T-helper 17 cell (primary cell): ENCODE data around the gene CSNK1G1. TPM values are rescaled to one million over a fixed set of nuclear protein-coding genes. Genes with fewer than 3 reads are reported as not detected.
"Not testable (repeated sequence)": the region's sequence is repeated elsewhere in the genome, so short reads cannot be mapped to it uniquely, and the experiment has no call there.

Source experiments
- ATAC-seq: fragments of 150-1000 bp; cut with Tn5 transposase; 2 replicates; pipeline ENCODE4 v1.10.0; 2021; ENCODE audit warnings: mild to moderate bottlenecking, moderate library complexity
- DNase-seq, 3 donors: peaks; one replicate each; pipeline versions ENCODE4 v3.0.0 to v3.0.0-alpha.2; 2020 to 2021
- H3K9me3 ChIP-seq: one replicate; pipeline ENCODE4 v1.7.0; 2013; ENCODE audit warnings: low read length, mild to moderate bottlenecking; ENCODE audit not compliant: control insufficient read depth, poor library complexity, severe bottlenecking
- H3K27ac Mint-ChIP-seq: one replicate; pipeline ENCODE4 v1.8.0; 2022; ENCODE audit warnings: mild to moderate bottlenecking, moderate library complexity, mixed read lengths
- H3K27me3 Mint-ChIP-seq: one replicate; pipeline ENCODE4 v1.8.0; 2022; ENCODE audit warnings: mixed read lengths
- H3K36me3 Mint-ChIP-seq: one replicate; pipeline ENCODE4 v1.8.0; 2022; ENCODE audit warnings: low read depth, mixed read lengths
- H3K4me1 Mint-ChIP-seq: one replicate; pipeline ENCODE4 v1.8.0; 2022; ENCODE audit warnings: mild to moderate bottlenecking, mixed read lengths
- H3K4me3 Mint-ChIP-seq: one replicate; pipeline ENCODE4 v1.8.0; 2022; ENCODE audit warnings: mild to moderate bottlenecking, moderate library complexity, mixed read lengths
- total RNA-seq, 4 donors: library from RNA in 2 of 4; stranded (reverse) in 2 of 4; gene quantifications; one replicate each; pipeline ENCODE4 v1.2.3 and lab custom pipeline; 2022 to 2026

CSNK1G1 gene
- total RNA-seq, result 10 to 100 TPM; 23.2 to 25.5 TPM
- 36.6 to 52.1 reads per million in 2 donors for total RNA-seq (lab: John Stamatoyannopoulos, UW)

- H3K27ac Mint-ChIP-seq, result peak within 1 kb of the TSS; percentile 91
Measured at GRCh38 chr15:64355944-64356709, at the start of gene CSNK1G1. Gene CSNK1G1, minus strand, starts transcription at chr15:64356173. Its CDS starts 55,674 bp downstream, at chr15:64300499.

DNA sequence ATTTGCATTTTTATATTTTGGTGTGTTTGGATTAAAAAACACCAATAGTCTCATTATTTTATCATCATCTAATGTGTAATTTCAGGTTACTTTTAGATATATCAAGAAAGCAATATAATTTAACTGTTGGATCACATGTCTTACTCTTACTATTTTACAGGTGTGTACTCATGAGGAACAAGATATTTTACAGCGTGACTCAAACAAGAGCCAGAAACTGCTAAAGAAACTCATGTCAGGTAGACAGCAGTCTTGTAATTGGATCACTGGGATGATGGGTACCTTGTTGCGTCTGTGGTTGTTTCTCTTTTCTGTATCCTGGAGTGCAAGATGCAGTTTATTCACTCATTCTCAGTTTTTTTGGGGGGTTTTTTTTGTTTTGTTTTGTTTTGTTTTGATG, 44.6 kb upstream of the CSNK1G1 start:
- H3K36me3 Mint-ChIP-seq, result peaks cover 5% of the 10 kb centered on the region
- no peak for ATAC-seq

More at GRCh38 chr15:64355944-64356709, at the start of gene CSNK1G1:
- H3K4me1 Mint-ChIP-seq, result peaks cover 15% of the 10 kb centered on the region
- H3K36me3 Mint-ChIP-seq, result no peaks in the 10 kb centered on the region
- peak; percentile 82 to 90 (median 88) for DNase-seq
- H3K4me3 Mint-ChIP-seq, result peak within 1 kb of the TSS; percentile 95
- H3K27me3 Mint-ChIP-seq, result no peaks in the 10 kb centered on the region
- peak; percentile 99 for ATAC-seq
- H3K9me3 ChIP-seq, result no peaks in the 10 kb centered on the region

DNA sequence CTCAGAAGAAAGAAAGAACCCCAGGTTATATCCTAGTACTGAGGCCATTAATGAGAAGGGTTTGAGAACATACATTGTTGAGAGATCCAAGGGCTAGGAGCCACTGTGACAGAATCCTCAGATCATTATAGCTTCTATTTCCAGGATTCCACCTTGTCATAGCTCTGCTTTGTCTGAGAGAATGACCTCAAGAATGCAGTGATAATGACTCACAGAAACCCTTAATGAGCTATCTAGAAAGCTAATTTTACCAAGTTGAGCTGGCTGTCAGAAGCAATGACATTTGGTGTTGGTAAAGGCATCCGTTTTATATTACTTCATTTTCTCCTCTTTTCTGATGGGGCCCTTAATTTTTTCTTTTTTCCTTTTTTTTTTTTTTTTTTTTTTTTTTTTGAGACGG, 42.6 kb upstream of the CSNK1G1 start:
- no peak overlapping the region for H3K27ac Mint-ChIP-seq
- H3K36me3 Mint-ChIP-seq, result peaks cover 5% of the 10 kb centered on the region
- ATAC-seq (no peak), DNase-seq (no peak)
- H3K27me3 Mint-ChIP-seq, result no peaks in the 10 kb centered on the region
- H3K9me3 ChIP-seq, result no peaks in the 10 kb centered on the region
- H3K4me3 Mint-ChIP-seq, result no peak overlapping the region
- H3K4me1 Mint-ChIP-seq, result peaks cover 2% of the 10 kb centered on the region

More for the DNA sequence above, 44.6 kb upstream of the CSNK1G1 start:
- Mint-ChIP-seq H3K27ac (no peak overlapping the region), H3K4me3 (no peak overlapping the region), H3K27me3 (no peaks in the 10 kb centered on the region), H3K4me1 (peaks cover 2% of the 10 kb centered on the region)
- DNase-seq, result no peak
- H3K9me3 ChIP-seq, result no peaks in the 10 kb centered on the region

DNA sequence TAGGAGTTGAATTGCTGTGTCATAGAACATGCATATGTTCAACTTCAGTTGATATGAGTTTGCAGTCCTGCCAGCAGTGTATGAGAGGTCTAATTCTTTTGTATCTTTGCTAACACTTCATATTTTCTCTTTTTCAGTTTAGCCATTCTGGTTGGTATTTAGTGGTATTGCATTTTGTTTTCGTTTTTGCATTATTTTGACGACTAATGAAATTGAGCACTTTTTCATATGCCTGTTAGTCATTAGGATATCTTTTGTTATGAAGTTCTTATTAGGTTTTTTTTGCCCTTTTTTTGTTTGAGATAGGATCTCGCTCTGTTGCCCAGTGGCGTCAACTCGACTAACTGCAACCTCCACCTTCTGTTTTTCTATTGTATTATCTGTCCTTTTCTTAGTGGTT, 40.8 kb upstream of the CSNK1G1 start:
- Mint-ChIP-seq H3K36me3 (peaks cover 5% of the 10 kb centered on the region), H3K27ac (no peak overlapping the region)

GRCh38 chr15:64392471-64392870, 36.5 kb upstream of the CSNK1G1 start:
- not testable (repeated sequence) for H3K27me3 Mint-ChIP-seq, H3K27ac Mint-ChIP-seq, H3K9me3 ChIP-seq, DNase-seq, H3K36me3 Mint-ChIP-seq, ATAC-seq, H3K4me3 Mint-ChIP-seq
- H3K4me1 Mint-ChIP-seq, result peaks cover 13% of the 10 kb centered on the region

More for the DNA sequence above, 40.8 kb upstream of the CSNK1G1 start:
- H3K9me3 ChIP-seq, result no peaks in the 10 kb centered on the region
- H3K27me3 Mint-ChIP-seq, result no peaks in the 10 kb centered on the region
- ATAC-seq, result no peak
- no peak overlapping the region for H3K4me3 Mint-ChIP-seq
- DNase-seq, result no peak
- H3K4me1 Mint-ChIP-seq, result peaks cover 2% of the 10 kb centered on the region

GRCh38 chr15:64389036-64389435, 33.1 kb upstream of the CSNK1G1 start:
- no peaks in the 10 kb centered on the region for H3K27me3 Mint-ChIP-seq
- peak overlapping the region; percentile 92 for H3K27ac Mint-ChIP-seq
- no peaks in the 10 kb centered on the region for H3K9me3 ChIP-seq
- H3K4me1 Mint-ChIP-seq, result peaks cover 14% of the 10 kb centered on the region
- peaks cover 4% of the 10 kb centered on the region for H3K36me3 Mint-ChIP-seq
- ATAC-seq, result no peak
- peak overlapping the region; percentile 96 for H3K4me3 Mint-ChIP-seq
- DNase-seq, result no peak

DNA sequence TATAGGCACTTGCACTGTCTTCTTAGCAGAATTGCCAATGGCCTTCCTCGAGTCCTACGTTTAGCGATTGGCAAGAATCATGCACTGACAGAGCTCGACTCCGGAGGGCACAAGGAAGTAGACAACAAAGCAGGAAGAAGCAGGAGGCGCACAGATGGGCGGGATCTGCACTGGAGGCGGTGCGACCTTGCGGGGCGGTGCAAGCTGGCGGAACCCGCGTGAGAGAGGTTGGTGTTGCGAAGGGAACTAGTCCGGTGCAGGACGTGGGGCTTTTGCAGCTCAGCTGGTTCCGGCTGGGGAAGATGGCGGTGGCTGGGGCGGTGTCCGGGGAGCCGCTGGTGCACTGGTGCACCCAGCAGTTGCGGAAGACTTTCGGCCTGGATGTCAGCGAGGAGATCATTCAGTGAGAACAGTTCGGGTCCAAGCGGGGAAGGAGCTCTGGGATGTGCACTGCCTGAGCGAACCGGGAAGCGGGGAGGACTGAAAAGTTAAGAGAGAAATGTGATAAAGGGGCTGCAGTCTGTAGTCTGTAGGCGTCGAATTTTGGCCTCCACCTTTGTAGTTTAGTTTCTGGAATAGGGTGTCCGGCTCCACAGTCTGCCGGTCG, 31.7 kb upstream of the CSNK1G1 start, which contains the start of gene TRIP4:
Gene TRIP4 (plus strand): TSS at position 275 of the 607 bp plus-strand sequence. CDS start 28 bp downstream, at position 303.
- DNase-seq, result peak; percentile 88 to 96 (median 95)
- ATAC-seq, result peak; percentile 99
- H3K27me3 Mint-ChIP-seq, result no peaks in the 10 kb centered on the region
- H3K4me3 Mint-ChIP-seq, result peak within 1 kb of the TSS; percentile 96
- peak within 1 kb of the TSS; percentile 92 for H3K27ac Mint-ChIP-seq
- H3K4me1 Mint-ChIP-seq, result peaks cover 14% of the 10 kb centered on the region
- H3K9me3 ChIP-seq, result no peaks in the 10 kb centered on the region
- H3K36me3 Mint-ChIP-seq, result peaks cover 4% of the 10 kb centered on the region

GRCh38 chr15:64386291-64386690, 30.3 kb upstream of the CSNK1G1 start:
- H3K9me3 ChIP-seq, result no peaks in the 10 kb centered on the region
- ATAC-seq (no peak), DNase-seq (no peak)
- H3K36me3 Mint-ChIP-seq, result peaks cover 4% of the 10 kb centered on the region
- H3K27me3 Mint-ChIP-seq, result no peaks in the 10 kb centered on the region
- H3K4me1 Mint-ChIP-seq, result peaks cover 20% of the 10 kb centered on the region
- H3K4me3 Mint-ChIP-seq, result no peak overlapping the region
- H3K27ac Mint-ChIP-seq, result no peak overlapping the region

GRCh38 chr15:64383760-64384159, 27.8 kb upstream of the CSNK1G1 start:
- ATAC-seq (no peak), DNase-seq (no peak)
- H3K9me3 ChIP-seq, result no peaks in the 10 kb centered on the region
- Mint-ChIP-seq H3K27me3 (no peaks in the 10 kb centered on the region), H3K4me3 (no peak overlapping the region), H3K27ac (no peak overlapping the region), H3K36me3 (peaks cover 4% of the 10 kb centered on the region), H3K4me1 (peaks cover 24% of the 10 kb centered on the region)

DNA sequence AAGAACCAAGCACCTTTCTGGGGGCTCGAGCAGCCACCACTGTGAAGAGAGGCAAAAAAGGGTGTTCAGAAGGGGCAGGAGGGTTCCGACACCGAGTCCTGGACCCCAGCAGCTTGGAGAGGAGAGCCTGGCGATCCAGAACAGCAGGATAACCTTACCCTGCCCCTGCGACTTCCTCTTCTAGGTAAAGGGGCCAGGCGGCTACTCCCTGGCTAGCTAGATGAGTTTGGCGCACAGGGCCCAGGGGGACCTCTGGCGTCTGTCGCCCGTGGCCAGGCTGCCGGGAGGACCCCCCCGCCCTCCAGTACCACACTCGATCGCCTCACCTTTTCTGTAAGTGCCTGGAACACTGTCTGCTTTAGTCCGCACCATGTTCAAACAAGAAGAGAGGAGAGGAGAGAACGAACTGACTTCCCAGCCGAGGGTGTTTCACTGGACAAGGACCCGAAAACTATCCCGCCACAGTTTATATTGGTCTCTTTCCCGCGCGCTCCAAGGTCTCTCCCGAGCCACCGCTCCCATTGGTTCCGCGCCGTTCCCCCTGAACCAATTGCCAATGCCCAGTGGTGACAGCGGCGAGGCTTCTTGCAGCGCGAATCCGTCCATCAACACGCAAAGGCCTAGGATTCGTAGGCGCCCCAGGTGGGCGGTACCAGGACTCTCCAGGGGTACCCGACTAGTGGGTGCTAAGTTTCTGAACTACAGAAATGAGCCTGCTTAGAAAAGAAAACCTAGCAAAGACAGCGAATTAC, 25.2 kb upstream of the CSNK1G1 start, which contains the start of gene PCLAF:
Gene PCLAF (minus strand): TSS at position 442 of the 752 bp plus-strand sequence. CDS start 70 bp downstream, at position 372.
- Mint-ChIP-seq H3K4me1 (peaks cover 15% of the 10 kb centered on the region), H3K27me3 (no peaks in the 10 kb centered on the region), H3K27ac (peak within 1 kb of the TSS; percentile 53), H3K4me3 (peak within 1 kb of the TSS; percentile 97), H3K36me3 (no peaks in the 10 kb centered on the region)
- H3K9me3 ChIP-seq, result no peaks in the 10 kb centered on the region
- peak; percentile 79 to 85 (median 82) for DNase-seq
- ATAC-seq, result peak; percentile 100

DNA sequence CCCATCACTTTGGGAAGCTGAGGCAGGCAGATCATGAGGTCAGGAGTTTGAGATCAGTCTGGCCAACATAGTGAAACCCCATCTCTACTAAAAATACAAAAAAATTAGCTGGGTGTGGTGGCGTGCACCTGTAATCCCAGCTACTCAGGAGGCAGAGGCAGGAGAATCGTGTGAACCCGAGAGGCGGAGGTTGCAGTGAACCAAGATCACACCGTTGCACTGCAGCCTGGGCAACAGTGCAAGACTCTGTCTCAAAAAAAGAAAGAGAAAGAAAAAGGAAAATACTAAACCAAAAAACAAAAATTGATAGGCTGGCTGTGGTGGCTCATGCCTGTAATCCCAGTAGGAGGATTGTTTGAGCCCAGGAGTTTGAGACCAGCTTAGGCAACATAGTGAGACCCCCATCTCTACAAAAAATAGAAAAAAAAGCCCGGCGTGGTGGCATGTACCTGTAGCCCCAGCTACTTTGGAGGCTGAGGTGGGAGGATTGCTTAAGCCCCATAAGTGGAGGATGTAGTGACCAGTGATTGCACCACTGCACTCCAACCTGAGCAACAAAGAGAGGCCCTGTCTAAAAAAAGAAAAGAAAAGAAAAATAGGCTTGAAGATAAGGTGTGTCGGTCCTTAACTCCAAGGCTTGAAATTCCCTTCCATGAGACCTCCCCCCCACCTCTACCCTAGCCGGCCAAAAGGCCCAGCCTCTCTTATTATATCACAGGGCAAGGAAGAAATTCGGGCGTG, 24.3 kb upstream of the CSNK1G1 start:
- Mint-ChIP-seq H3K4me1 (peaks cover 15% of the 10 kb centered on the region), H3K27ac (peak overlapping the region; percentile 16), H3K4me3 (peak overlapping the region; percentile 97)
- not testable (repeated sequence) for H3K27me3 Mint-ChIP-seq, ATAC-seq, H3K36me3 Mint-ChIP-seq, H3K9me3 ChIP-seq, DNase-seq

- ATAC-seq (no peak), DNase-seq (no peak)
- H3K9me3 ChIP-seq, result no peaks in the 10 kb centered on the region
- H3K27me3 Mint-ChIP-seq, result no peaks in the 10 kb centered on the region
- peak overlapping the region; percentile 97 for H3K4me3 Mint-ChIP-seq
- H3K27ac Mint-ChIP-seq, result no peak overlapping the region
- no peaks in the 10 kb centered on the region for H3K36me3 Mint-ChIP-seq
- H3K4me1 Mint-ChIP-seq, result peaks cover 15% of the 10 kb centered on the region
Measured at GRCh38 chr15:64379216-64379960, 23.4 kb upstream of the CSNK1G1 start.
